ENCODE data around the gene MACC1. TPM values are rescaled to one million over a fixed set of nuclear protein-coding genes. Genes with fewer than 3 reads are reported as not detected.

The MACC1 gene
- total and polyA plus RNA-seq, 9 of the 15 experiments (the other 6 are each of a cell fraction or from before 2014, with no cell fraction given): 5.9 to 30.2 (median 10.4) TPM

GRCh38 chr7:20199015-20199737, 18.0 kb downstream of the MACC1 start (continued):
- TF ChIP-seq MGA (IDR thresholded peaks at IDR 0.05): 0 out of 2 replicates have a peak, but pooled peaks have one; percentile 10
- 0 out of 4 replicates have a peak, but pooled peaks of 1 of the 2 experiments have one; percentile 41 for TF ChIP-seq ARNT (IDR thresholded peaks at IDR 0.05)
- no peak for TF ChIP-seq DDX20 (tag; IDR thresholded peaks at IDR 0.05; ENCODE audit: low read depth)
- TF ChIP-seq E2F6 (IDR thresholded peaks at IDR 0.05; ENCODE audit: borderline replicate concordance in 1 of 2, extremely low read depth in 1 of 2, insufficient read depth in 1 of 2, insufficient read length in 1 of 2, low read depth in 1 of 2, low read length in 1 of 2, poor library complexity in 1 of 2, severe bottlenecking in 1 of 2): no peak
- TF ChIP-seq MAFF (IDR thresholded peaks at IDR 0.05; ENCODE audit: low read length): no peak
- TF ChIP-seq HES1 (IDR thresholded peaks at IDR 0.05; ENCODE audit: low read depth): no peak
- TF ChIP-seq MNT (conservative IDR thresholded peaks at IDR 0.05): 0 out of 4 replicates have a peak, but pooled peaks of 1 of the 2 experiments have one; percentile 41
- TF ChIP-seq CREM (IDR thresholded peaks at IDR 0.05; ENCODE audit: low read depth): peak; percentile 46; the same call in 1 of the 2 replicates
- 0 out of 2 replicates have a peak, but pooled peaks have one; percentile 36 for TF ChIP-seq LEF1 (IDR thresholded peaks at IDR 0.05)
- TF ChIP-seq NFIC (IDR thresholded peaks at IDR 0.05): peak; percentile 90
- no peak for TF ChIP-seq CXXC5 (CRISPR knock-in tag; IDR thresholded peaks at IDR 0.05)
- no peak for TF ChIP-seq NELFE (IDR thresholded peaks at IDR 0.05; ENCODE audit: insufficient read depth, insufficient read length)
